ENCODE results near the gene PRG2. TPM values are rescaled to one million over a fixed set of nuclear protein-coding genes. Genes with fewer than 3 reads are reported as not detected.

PRG2 gene
- total and polyA plus RNA-seq, 2 of the 13 experiments (the other 11 are each of a cell fraction or from before 2014, with no cell fraction given), result not detected

- TF ChIP-seq UBTF (CRISPR knock-in tag; IDR thresholded peaks at IDR 0.05) (no peak), CSRNP2 (CRISPR knock-in tag; conservative IDR thresholded peaks at IDR 0.05; ENCODE audit: low read depth) (no peak), CREM (IDR thresholded peaks at IDR 0.05) (no peak), CREM (CRISPR knock-in tag; IDR thresholded peaks at IDR 0.05) (no peak), SMAD9 (CRISPR knock-in tag; IDR thresholded peaks at IDR 0.05) (no peak), PBX2 (CRISPR knock-in tag; IDR thresholded peaks at IDR 0.05) (no peak), ZNF556 (CRISPR knock-in tag; IDR thresholded peaks at IDR 0.05; ENCODE audit: borderline replicate concordance) (peak; percentile 50; the same call in 1 of the 2 replicates), IRF1 (CRISPR knock-in tag; IDR thresholded peaks at IDR 0.05; ENCODE audit: low read depth) (no peak), ZNF430 (CRISPR knock-in tag; IDR thresholded peaks at IDR 0.05) (no peak), ZNF510 (CRISPR knock-in tag; IDR thresholded peaks at IDR 0.05; ENCODE audit: low read depth) (no peak), ZC3H13 (CRISPR knock-in tag; IDR thresholded peaks at IDR 0.05) (no peak), MEIS1 (CRISPR knock-in tag; IDR thresholded peaks at IDR 0.05; ENCODE audit: borderline replicate concordance) (no peak), RAD51 (IDR thresholded peaks at IDR 0.05; ENCODE audit: borderline replicate concordance) (no peak), ZNF484 (CRISPR knock-in tag; IDR thresholded peaks at IDR 0.05; ENCODE audit: borderline replicate concordance, low read depth) (no peak), NR2C2 (CRISPR knock-in tag; IDR thresholded peaks at IDR 0.05; ENCODE audit: borderline replicate concordance) (no peak), ARID5B (CRISPR knock-in tag; IDR thresholded peaks at IDR 0.05) (peak; percentile 52), ZBTB3 (CRISPR knock-in tag; IDR thresholded peaks at IDR 0.05; ENCODE audit: borderline replicate concordance, low read depth) (no peak), ZNF747 (CRISPR knock-in tag; IDR thresholded peaks at IDR 0.05; ENCODE audit: borderline replicate concordance) (no peak), ZNF460 (CRISPR knock-in tag; IDR thresholded peaks at IDR 0.05; ENCODE audit: borderline replicate concordance) (no peak), ZNF720 (CRISPR knock-in tag; IDR thresholded peaks at IDR 0.05) (no peak)
Measured at GRCh38 chr11:57424792-57425564, 34.5 kb upstream of the PRG2 start (continued).
